Measurements from ENCODE around the gene PPM1E. TPM values are rescaled to one million over a fixed set of nuclear protein-coding genes. Genes with fewer than 3 reads are reported as not detected.

PPM1E gene
- total RNA-seq, 4 donors from 2014 or later: 0.19 to 0.48 (median 0.46) TPM; not detected in 1

GRCh38 chr17:58968426-58969061, 212.9 kb downstream of the PPM1E start:
- ATAC-seq (ENCODE audit: low FRiP score) (no peak), DNase-seq (ENCODE audit: low spot score) (no peak)
- TF ChIP-seq CTCF (IDR thresholded peaks at IDR 0.05): no peak

- no peak for ATAC-seq (ENCODE audit: low FRiP score)
Observed at GRCh38 chr17:58969156-58969555, 213.5 kb downstream of the PPM1E start.

GRCh38 chr17:58969612-58970011, 214.0 kb downstream of the PPM1E start:
- DNase-seq (ENCODE audit: low spot score) (no peak), ATAC-seq (ENCODE audit: low FRiP score) (no peak)
- no peak for TF ChIP-seq CTCF (IDR thresholded peaks at IDR 0.05)

More at GRCh38 chr17:58969156-58969555, 213.5 kb downstream of the PPM1E start:
- DNase-seq (ENCODE audit: low spot score): no peak
- TF ChIP-seq CTCF (IDR thresholded peaks at IDR 0.05): no peak

GRCh38 chr17:58970609-58971450, 215.2 kb downstream of the PPM1E start:
- no peak for TF ChIP-seq CTCF (IDR thresholded peaks at IDR 0.05)
- DNase-seq (ENCODE audit: low spot score) (no peak), ATAC-seq (ENCODE audit: low FRiP score) (no peak)

GRCh38 chr17:58974354-58974753, 218.7 kb downstream of the PPM1E start:
- no peak for TF ChIP-seq CTCF (IDR thresholded peaks at IDR 0.05)
- ATAC-seq (ENCODE audit: low FRiP score): no peak
- DNase-seq (ENCODE audit: low spot score): no peak

GRCh38 chr17:58976541-58976940, 220.9 kb downstream of the PPM1E start:
- DNase-seq (ENCODE audit: low spot score): no peak
- TF ChIP-seq CTCF (IDR thresholded peaks at IDR 0.05): no peak
- no peak for ATAC-seq (ENCODE audit: low FRiP score)
